SJSA1 (cell line): ENCODE results near the gene SEC23A. TPM values are rescaled to one million over a fixed set of nuclear protein-coding genes. Genes with fewer than 3 reads are reported as not detected.
A peak's percentile ranks its signal among the peaks of the same experiment; 100 is the strongest.
"Not testable (repeated sequence)": the region's sequence is repeated elsewhere in the genome, so short reads cannot be mapped to it uniquely, and the experiment has no call there.

Source experiments
- DNase-seq, 2 experiments: peaks; one replicate each; pipeline ENCODE4 v3.0.0-alpha.2; 2015 to 2020; ENCODE audit warnings: low spot score in 2 of 2, low read depth in 1 of 2
- H3K27ac ChIP-seq: fragments of 250-450 bp; sonication (Bioruptor Pico); 2 replicates; pipeline ENCODE4 v1.5.1; 2020; ENCODE audit warnings: mild to moderate bottlenecking, moderate library complexity
- H3K27me3 ChIP-seq: fragments of 250-450 bp; sonication (Bioruptor Pico); replicated peaks from 2 replicates; pipeline ENCODE4 v1.5.1; 2020; ENCODE audit warnings: mild to moderate bottlenecking, moderate library complexity
- H3K36me3 ChIP-seq: fragments of 250-450 bp; sonication (Bioruptor Pico); 2 replicates; pipeline ENCODE4 v1.5.1; 2020; ENCODE audit warnings: mild to moderate bottlenecking
- H3K4me1 ChIP-seq: fragments of 250-450 bp; sonication (Bioruptor Pico); replicated peaks from 2 replicates; pipeline ENCODE4 v1.6.1; 2021; ENCODE audit warnings: mild to moderate bottlenecking
- H3K4me3 ChIP-seq: fragments of 250-450 bp; sonication (Bioruptor Pico); 2 replicates; pipeline ENCODE4 v1.5.1; 2020; ENCODE audit warnings: mild to moderate bottlenecking
- H3K9me3 ChIP-seq: fragments of 250-450 bp; sonication (Bioruptor Pico); replicated peaks from 2 replicates; pipeline ENCODE4 v1.5.1; 2020; ENCODE audit warnings: mild to moderate bottlenecking
- total RNA-seq: library from RNA; depleted of rRNA; stranded (reverse); fragments of >200 nt; shearing (Covaris generic); gene quantifications from 2 replicates; pipeline ENCODE4 v1.2.3, GENCODE V29; 2014; rRNA removed

SEC23A gene
- total RNA-seq = 149 and 205 TPM in 2 replicates

DNA sequence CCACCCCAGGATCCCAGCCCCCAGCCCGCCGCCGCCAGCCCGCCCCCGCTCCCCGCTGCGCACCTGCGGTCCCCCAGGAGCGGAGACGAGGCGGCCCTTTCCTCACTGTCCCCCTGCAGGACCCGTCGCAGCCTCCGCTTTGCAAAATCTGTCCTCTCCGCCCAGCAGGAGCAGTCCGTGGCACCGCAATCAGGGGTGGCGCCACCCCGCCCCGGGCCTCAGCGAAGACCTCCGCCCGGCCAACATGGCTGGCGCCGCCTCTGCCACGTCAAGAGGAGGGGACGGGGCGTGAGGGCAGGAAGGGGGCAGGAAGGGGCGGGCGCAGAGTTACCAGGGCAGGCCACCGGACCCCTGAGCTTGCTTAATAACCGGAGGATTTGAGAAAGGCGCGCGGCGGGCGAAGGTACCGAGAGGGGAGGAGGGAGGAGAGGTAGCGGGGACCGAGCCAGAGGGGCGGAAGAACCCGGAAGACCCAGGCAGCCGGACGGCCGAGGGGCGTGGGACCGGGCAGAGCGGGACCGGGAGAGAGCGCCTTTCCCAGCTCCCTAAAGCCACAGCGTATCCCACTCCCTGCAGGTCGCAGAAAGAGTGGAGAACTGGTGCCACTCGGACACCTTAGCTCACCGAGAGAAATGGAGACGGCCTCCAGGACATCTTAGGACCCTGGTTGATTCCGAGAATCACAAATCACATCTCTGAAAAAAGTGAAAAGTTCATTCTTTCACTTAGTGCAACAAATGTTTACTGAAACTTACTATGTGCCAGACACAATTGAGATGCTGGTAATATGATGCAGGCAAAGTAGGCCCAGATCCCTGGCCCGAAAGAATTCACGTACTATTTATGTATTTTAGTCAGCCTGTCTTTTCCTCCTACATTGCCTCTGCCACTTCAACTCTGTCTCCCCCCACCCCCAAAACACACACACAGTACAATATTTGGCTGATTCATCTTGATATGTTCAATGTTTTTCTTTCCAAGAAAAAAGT lies at the start of gene SEC23A:
Gene SEC23A, minus strand, starts transcription at position 267 of the 989 bp plus-strand sequence. CDS start 7,117 bp downstream, outside the sequence.
- DNase-seq = peak; percentile 80 to 87
- no peaks in the 10 kb centered on the region for H3K9me3 ChIP-seq

DNA sequence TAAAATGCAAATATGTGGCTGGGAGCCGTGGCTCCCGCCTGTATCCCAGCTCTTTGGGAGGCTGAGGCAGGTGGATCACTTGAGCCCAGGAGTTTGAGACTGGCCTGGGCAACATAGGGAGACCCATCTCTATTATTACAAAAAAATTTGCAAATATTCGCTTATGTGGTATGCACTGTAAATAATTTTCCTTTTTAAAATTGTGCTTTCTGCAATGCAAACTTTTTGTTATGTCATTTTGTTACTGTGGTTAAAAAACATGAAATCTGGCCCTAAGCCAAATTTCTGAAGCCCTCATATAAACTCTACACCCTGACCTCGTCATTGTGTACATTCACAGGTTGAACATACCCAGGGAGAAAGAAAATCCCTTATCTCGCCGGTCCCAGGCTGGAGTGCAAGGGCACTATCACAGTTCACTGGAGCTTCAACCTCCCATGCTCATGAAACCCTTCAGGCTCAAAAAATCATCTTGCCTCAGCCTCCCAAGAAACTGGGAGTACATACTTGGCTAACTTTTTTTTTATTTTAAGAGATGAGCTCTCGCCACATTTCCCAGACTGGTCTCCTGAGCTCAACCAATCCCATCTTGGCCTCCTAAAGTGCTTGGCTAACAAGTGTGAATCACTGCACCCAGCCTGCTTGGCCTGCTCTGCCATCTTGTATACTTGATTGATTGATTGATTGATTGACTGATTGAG lies 42.4 kb upstream of the SEC23A start:
- no peak for DNase-seq
- Histone ChIP-seq H3K9me3 (no peaks in the 10 kb centered on the region), H3K4me1 (no peaks in the 10 kb centered on the region), H3K27ac (no peak overlapping the region), H3K27me3 (no peaks in the 10 kb centered on the region), H3K4me3 (no peak overlapping the region), H3K36me3 (peaks cover 9% of the 10 kb centered on the region)

More for the DNA sequence above, at the start of gene SEC23A:
- no peaks in the 10 kb centered on the region for H3K27me3 ChIP-seq
- 0 out of 2 replicates have a peak, but pooled peaks cover 3% of the 10 kb centered on the region for H3K36me3 ChIP-seq
- peak within 1 kb of the TSS; percentile 59 for H3K4me3 ChIP-seq
- H3K4me1 ChIP-seq = peaks cover 5% of the 10 kb centered on the region
- peak within 1 kb of the TSS; percentile 82 for H3K27ac ChIP-seq

DNA sequence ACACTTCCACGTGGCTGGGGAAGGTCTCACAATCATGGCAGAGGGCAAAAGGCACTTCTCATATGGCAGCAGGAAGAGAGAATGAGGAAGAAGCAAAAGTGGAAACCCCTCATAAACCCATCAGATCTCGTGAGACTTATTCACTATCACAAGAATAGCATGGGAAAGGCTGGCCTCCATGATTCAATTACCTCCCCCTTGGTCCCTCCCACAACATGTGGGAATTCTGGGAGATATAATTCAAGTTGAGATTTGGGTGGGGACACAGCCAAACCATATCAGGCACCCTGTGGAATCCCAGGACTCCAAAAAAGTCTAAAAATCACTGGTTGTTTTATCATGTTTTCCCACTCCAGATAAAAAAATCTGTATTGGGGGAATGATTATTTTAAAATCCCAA lies 40.2 kb upstream of the SEC23A start:
- not testable (repeated sequence) for H3K9me3 ChIP-seq, H3K27ac ChIP-seq, H3K4me1 ChIP-seq, DNase-seq, H3K27me3 ChIP-seq, H3K36me3 ChIP-seq, H3K4me3 ChIP-seq

DNA sequence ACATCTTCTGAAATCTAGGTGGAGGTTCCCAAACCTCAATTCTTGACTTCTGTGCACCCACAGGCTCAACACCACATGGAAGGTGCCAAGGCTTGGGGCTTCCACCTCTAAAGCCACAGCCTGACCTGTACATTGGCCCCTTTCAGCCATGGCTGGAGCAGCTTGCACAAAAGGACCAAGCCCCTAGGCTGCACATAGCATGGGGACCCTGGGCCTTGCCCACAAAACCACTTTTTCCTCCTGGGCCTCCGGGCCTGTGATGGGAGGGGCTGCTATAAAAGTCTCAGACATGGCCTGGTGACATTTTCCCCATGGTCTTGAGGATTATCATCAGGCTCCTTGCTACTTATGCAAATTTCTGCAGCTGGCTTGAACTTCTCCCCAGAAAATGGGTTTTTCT lies 38.6 kb upstream of the SEC23A start:
- peaks cover 12% of the 10 kb centered on the region for H3K36me3 ChIP-seq
- H3K4me3 ChIP-seq, H3K9me3 ChIP-seq, DNase-seq, H3K27me3 ChIP-seq, H3K27ac ChIP-seq, H3K4me1 ChIP-seq: not testable (repeated sequence)

DNA sequence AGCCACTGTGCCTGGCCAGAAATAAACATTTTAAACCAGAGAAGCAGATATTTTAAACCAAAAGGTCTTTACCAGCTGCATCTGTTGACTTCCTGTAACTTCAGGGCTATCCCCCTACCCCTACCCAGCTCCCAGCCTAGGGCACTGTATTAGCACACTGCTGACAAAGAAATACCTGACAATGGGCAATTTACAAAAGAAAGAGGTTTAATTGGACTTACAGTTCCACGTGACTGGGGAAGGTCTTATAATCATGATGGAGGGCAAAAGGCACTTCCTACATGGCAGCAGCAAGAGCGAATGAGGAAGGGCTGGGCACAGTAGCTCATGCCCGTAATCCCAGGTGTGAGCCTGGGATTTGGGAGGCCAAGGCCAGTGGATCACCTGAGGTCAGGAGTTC lies 37.1 kb upstream of the SEC23A start:
- H3K9me3 ChIP-seq = no peaks in the 10 kb centered on the region
- no peaks in the 10 kb centered on the region for H3K4me1 ChIP-seq
- no peak overlapping the region for H3K27ac ChIP-seq
- no peak overlapping the region for H3K4me3 ChIP-seq
- peaks cover 21% of the 10 kb centered on the region for H3K36me3 ChIP-seq
- H3K27me3 ChIP-seq = no peaks in the 10 kb centered on the region
- DNase-seq = no peak

DNA sequence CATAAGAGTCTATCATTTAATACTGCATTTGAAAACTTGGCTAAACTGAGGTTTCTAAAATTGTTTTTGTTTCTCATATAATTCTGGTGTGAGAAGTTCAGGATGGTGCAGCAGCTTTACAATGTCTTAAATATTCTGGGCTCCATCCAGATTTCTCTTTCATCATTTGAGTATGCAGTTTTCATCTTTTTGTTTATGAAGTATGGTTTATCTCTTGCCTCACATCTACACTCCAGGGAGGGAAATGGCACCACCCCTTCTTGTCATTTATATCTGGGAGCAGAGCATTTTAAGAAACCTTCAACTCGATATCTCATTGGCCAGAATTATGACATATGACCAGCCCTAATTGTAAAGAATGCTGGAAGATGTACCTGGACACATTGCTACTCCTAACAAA lies 35.4 kb upstream of the SEC23A start:
- H3K4me3 ChIP-seq = no peak overlapping the region
- no peak for DNase-seq
- peaks cover 35% of the 10 kb centered on the region for H3K36me3 ChIP-seq
- no peaks in the 10 kb centered on the region for H3K4me1 ChIP-seq
- H3K27ac ChIP-seq = no peak overlapping the region
- no peaks in the 10 kb centered on the region for H3K9me3 ChIP-seq
- H3K27me3 ChIP-seq = no peaks in the 10 kb centered on the region

DNA sequence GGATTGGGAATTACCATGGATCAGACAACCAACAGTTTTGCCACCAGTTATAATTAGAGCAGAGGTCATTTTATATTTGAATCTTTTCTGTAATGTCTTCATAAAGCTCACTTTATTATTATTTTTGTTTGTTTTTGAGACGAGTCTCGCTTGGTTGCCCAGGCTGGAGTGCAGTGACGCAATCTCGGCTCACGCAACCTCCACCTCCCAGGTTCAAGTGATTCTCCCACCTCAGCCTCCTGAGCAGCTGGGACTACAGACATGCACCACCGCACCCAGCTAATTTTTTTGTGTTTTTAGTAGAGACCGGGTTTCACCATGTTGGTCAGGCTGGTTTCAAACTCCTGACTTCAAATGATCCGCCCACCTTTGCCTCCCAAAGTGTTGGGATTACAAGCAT lies 34.8 kb upstream of the SEC23A start:
- not testable (repeated sequence) for H3K4me3 ChIP-seq, H3K9me3 ChIP-seq, DNase-seq, H3K27me3 ChIP-seq, H3K4me1 ChIP-seq, H3K27ac ChIP-seq
- H3K36me3 ChIP-seq = peaks cover 35% of the 10 kb centered on the region

DNA sequence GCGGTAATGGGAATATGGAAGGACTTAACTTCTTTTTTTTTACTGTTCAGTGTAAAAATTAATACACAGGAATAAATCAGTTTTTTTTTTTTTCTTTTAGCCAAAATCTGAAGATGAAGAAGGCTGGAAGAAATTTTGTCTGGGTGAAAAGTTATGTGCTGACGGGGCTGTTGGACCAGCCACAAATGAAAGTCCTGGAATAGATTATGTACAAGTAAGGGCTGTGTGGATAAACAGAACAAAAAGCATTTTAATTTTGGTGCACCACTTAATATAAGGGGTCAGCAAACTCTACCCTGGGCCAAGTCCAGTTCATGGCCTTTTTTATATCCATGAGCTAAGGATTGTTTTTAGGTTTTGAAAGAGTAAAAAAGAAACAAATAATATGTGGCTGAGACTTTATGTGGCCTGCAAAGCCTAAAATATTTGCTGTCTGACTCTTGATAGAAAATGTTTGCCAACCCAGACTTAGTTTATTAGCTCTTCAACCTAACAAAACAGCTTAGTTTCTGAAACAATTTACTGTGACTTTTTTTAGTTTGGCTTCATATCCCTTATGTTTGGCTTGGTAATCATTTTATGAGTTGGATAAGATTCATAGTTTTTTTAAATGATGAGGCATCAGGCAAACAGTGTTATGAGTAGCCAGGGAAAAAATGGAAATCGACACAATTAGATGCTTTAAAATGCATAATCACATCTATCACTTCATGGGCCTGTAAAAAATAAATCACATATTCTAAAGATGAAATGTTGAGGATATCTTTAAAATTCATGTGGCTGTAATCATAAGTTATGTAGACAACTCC lies 19.5 kb upstream of the SEC23A start:
- Histone ChIP-seq H3K36me3 (peaks cover 26% of the 10 kb centered on the region), H3K27me3 (no peaks in the 10 kb centered on the region), H3K9me3 (no peaks in the 10 kb centered on the region), H3K27ac (no peak overlapping the region), H3K4me3 (no peak overlapping the region), H3K4me1 (no peaks in the 10 kb centered on the region)
- DNase-seq = no peak

DNA sequence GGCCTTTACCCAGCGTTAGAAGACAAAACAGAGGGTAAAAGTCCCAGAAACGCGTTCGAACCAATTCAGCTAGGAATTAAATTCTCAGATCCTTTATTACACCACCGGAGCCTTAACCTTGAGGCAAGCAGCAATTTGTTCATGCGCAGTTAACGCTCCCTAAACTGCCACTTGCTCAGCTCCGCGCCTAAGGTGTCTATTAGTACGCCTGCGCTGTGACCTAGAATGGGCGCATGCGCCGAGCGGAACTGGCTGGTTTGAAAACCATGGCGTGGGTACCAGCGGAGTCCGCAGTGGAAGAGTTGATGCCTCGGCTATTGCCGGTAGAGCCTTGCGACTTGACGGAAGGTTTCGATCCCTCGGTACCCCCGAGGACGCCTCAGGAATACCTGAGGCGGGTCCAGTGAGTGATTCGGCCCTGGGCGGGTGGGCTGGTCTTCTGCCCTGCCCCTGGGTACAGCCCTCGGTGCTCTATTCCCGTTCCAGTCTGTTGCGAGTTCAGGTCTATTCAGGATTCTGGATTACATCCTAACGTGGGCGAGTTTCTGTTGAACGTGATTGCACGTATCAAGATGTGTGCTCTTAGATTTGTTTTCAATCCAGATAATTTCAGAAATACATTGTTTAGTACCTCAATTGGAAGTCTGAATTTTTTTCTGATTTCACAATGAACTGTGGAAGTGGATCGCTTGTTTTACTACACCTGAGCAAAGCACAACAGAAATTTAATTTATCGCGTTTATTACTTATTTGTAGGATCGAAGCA lies 11.2 kb upstream of the SEC23A start, which contains the start of gene GEMIN2:
Gene GEMIN2, plus strand, starts transcription at position 251 of the 766 bp plus-strand sequence. Its CDS starts 16 bp downstream, at position 267.
- H3K27ac ChIP-seq = peak within 1 kb of the TSS; percentile 50
- DNase-seq = peak; percentile 82 to 87
- no peaks in the 10 kb centered on the region for H3K27me3 ChIP-seq

DNA sequence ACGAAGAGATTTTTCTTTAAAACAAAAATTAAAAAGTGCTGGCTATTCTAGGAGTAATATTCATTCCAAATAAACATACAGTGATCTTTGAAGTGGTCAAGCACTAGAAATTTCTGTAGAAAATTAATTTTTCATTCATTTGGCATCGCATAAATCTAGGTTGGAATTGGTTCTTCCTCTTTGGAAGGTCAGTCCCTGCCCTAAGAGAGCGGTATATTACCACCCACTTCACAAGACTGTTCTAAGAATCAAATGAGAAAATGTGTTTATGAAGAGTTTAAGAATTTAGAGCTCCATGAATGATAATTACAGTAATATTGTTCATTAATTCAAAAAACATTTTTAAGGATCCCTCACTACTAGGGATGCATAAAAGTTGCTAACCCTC lies 10.6 kb upstream of the SEC23A start:
- no peaks in the 10 kb centered on the region for H3K27me3 ChIP-seq
- peak overlapping the region; percentile 50 for H3K27ac ChIP-seq
- no peak for DNase-seq
- H3K4me3 ChIP-seq = peak overlapping the region; percentile 63
- H3K4me1 ChIP-seq = peaks cover 10% of the 10 kb centered on the region
- H3K36me3 ChIP-seq = peaks cover 7% of the 10 kb centered on the region
- H3K9me3 ChIP-seq = no peaks in the 10 kb centered on the region

More for the DNA sequence above, 11.2 kb upstream of the SEC23A start, which contains the start of gene GEMIN2:
- Histone ChIP-seq H3K4me3 (peak within 1 kb of the TSS; percentile 63), H3K4me1 (peaks cover 10% of the 10 kb centered on the region), H3K9me3 (no peaks in the 10 kb centered on the region), H3K36me3 (peaks cover 13% of the 10 kb centered on the region)

DNA sequence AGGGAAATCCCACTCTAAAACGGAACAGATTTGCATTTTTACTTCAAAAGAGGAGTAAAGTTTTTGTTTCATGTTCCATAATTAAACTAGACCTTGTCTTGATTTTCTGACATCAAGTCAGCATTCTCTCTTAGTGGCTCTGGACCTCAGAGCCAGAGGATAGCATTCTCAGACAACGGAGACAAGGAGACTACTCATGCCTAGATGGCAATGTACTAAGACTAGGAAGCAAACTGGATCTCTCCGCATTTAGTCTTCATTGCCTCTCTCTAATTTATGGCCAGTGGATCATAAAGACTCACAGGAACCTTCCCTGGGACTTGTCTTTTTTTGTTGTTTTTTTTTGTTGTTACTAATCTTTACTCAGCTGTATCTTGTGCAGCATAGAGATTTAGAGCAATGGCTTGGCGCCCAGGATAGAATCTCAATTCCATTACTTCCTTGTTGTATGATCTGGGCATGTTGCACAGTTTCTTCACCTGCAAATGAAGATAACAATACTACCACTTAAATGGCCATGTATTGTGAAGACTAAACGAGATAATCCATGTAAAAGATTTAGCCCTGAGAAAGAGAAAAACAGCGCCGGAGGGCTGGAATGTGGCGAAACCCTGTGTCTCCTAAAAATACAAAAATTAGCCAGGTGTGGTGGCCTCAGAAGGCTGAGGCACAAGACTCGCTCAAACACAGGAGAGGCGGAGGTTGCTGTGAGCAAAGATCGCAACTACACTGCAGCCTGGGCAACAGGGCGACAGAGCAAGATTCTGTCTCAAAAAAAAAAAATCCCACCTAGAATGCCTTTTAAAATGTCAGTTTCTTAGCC lies 7.1 kb upstream of the SEC23A start:
- no peak for DNase-seq
- peak overlapping the region; percentile 9; the same call in 1 of the 2 replicates for H3K4me3 ChIP-seq
- H3K36me3 ChIP-seq = no peaks in the 10 kb centered on the region
- no peak overlapping the region for H3K27ac ChIP-seq
- H3K9me3 ChIP-seq = no peaks in the 10 kb centered on the region
- H3K27me3 ChIP-seq = no peaks in the 10 kb centered on the region
- peaks cover 10% of the 10 kb centered on the region for H3K4me1 ChIP-seq

DNA sequence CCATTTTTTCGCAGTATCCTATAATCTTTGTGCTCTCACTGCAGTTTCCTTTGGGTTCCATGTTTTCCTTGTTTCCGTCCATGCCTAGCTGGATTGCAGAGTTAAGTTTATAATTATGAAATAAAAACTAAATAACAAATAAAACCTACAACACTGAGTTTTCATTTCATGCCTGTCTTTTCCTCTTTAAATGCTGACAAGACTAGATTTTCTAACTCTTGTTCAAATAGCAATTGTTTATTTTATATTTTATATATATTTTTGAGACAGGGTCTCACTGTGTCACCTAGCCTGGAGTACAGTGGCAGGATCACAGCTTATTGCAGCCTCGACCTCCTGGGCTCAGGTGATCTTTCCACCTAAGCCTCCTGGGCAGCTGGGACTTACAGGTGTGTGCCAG lies 5.8 kb upstream of the SEC23A start:
- Histone ChIP-seq H3K36me3 (no peaks in the 10 kb centered on the region), H3K27me3 (no peaks in the 10 kb centered on the region), H3K4me3 (no peak overlapping the region), H3K27ac (no peak overlapping the region), H3K9me3 (no peaks in the 10 kb centered on the region), H3K4me1 (peaks cover 7% of the 10 kb centered on the region)
- no peak for DNase-seq
